HG02981 (cell line): ENCODE measurements around the gene TBC1D8.

Source experiments
- ATAC-seq: cut with Tn5 transposase; IDR thresholded peaks from one replicate; pipeline ENCODE4 v1.9.1; 2021; ENCODE audit warnings: mild to moderate bottlenecking, moderate library complexity; ENCODE audit not compliant: unreplicated experiment

TBC1D8 gene

GRCh38 chr2:100962366-100963025 is 188.7 kb downstream of the TBC1D8 start:
- ATAC-seq = no peak

GRCh38 chr2:100960688-100961087 is 190.5 kb downstream of the TBC1D8 start:
- ATAC-seq = no peak

- ATAC-seq = no peak
Observed at GRCh38 chr2:100959225-100959880, 191.8 kb downstream of the TBC1D8 start.

GRCh38 chr2:100957996-100958653 is 193.1 kb downstream of the TBC1D8 start:
- ATAC-seq = no peak
